A549 (cell line): ENCODE data around the gene NCOA5.

Source experiments
- BHLHE40 ChIP-seq: IDR thresholded peaks from 2 replicates; pipeline ENCODE4 v1.6.1; 2012; ENCODE audit warnings: low read depth, low read length, inconsistent platforms
- CHD4 ChIP-seq: fragments of 200-600 bp; sonication (generic); IDR thresholded peaks from 2 replicates; pipeline ENCODE4 v1.6.1; 2016; ENCODE audit warnings: antibody characterized with exemption, mild to moderate bottlenecking, borderline replicate concordance
- CTCF ChIP-seq: fragments of >200 bp; sonication (Bioruptor Twin); formaldehyde crosslinking; IDR thresholded peaks from 3 replicates; pipeline ENCODE4 v1.5.1; 2016
- JUN ChIP-seq, 2 experiments: fragments of >200 bp; sonication (Bioruptor Twin); formaldehyde crosslinking; IDR thresholded peaks; 2 replicates in 1 of 2; 3 replicates in 1 of 2; pipeline ENCODE4 v1.6.1; 2016 to 2017
- KDM1A ChIP-seq: fragments of 200-600 bp; sonication (generic); IDR thresholded peaks from 2 replicates; pipeline ENCODE4 v1.6.1; 2016; ENCODE audit warnings: low read depth, mild to moderate bottlenecking
- NR3C1 ChIP-seq: fragments of >200 bp; sonication (Bioruptor Twin); formaldehyde crosslinking; IDR thresholded peaks from 3 replicates; pipeline ENCODE4 v1.6.1; 2017
- POLR2A ChIP-seq: IDR thresholded peaks from 2 replicates; pipeline ENCODE4 v1.6.1; 2012; ENCODE audit warnings: mild to moderate bottlenecking, low read length
- SREBF2 ChIP-seq: fragments of 450-650 bp; IDR thresholded peaks from 2 replicates; pipeline ENCODE4 v1.6.1; 2014; ENCODE audit warnings: mild to moderate bottlenecking, moderate library complexity
- TF ChIP-seq, protein P1 (sequence below): fragments of 450-650 bp; IDR thresholded peaks from 2 replicates; pipeline ENCODE4 v1.6.1; 2014; ENCODE audit warnings: antibody characterized with exemption

DNA sequence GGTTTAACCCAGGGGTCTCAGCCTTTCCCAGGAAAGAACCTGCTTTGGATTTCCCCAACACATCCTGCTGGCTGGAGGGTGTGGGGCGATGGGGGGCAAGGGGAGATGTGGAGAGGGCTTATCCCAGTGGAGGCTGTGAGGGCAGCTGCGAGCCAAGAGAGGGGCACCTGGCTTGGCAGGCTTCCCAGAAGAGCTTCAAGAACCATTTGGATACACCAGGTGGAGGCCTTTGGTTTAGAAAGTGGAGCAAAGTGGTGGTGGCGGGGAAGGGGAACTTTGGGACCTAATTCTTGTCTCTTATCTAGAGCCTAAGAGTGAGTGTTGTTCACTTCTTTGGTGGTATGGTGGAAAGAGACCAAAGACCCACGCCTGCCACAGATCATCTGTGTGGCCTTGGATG, 40.8 kb upstream of the NCOA5 start:
- no peak for TF ChIP-seq CTCF
- no peak for TF ChIP-seq CHD4
- no peak for TF ChIP-seq KDM1A
- TF ChIP-seq, protein P1, sequence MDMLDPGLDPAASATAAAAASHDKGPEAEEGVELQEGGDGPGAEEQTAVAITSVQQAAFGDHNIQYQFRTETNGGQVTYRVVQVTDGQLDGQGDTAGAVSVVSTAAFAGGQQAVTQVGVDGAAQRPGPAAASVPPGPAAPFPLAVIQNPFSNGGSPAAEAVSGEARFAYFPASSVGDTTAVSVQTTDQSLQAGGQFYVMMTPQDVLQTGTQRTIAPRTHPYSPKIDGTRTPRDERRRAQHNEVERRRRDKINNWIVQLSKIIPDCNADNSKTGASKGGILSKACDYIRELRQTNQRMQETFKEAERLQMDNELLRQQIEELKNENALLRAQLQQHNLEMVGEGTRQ: no peak
- no peak for TF ChIP-seq NR3C1
- no peak for TF ChIP-seq POLR2A
- no peak for TF ChIP-seq JUN (IDR thresholded peaks at IDR 0.05)
- no peak for TF ChIP-seq BHLHE40
- no peak for TF ChIP-seq SREBF2
